Endometrial microvascular endothelial cells (primary cell): ENCODE data around the gene ANO6. TPM values are rescaled to one million over a fixed set of nuclear protein-coding genes. Genes with fewer than 3 reads are reported as not detected.

Source experiments
- in situ Hi-C: cut with HindIII; loops from 2 replicates; pipeline ENCODE4 v1.10.0; 2017; ENCODE audit warnings: low sequenced_read_pairs, low pct_unique_long_range_greater_than_20kb; ENCODE audit errors: inconsistent ontology term
- total RNA-seq: library from RNA; depleted of rRNA; stranded (reverse); fragments of >200 nt; gene quantifications from one replicate; pipeline ENCODE4 v1.2.3, GENCODE V29; 2015; ENCODE audit errors: inconsistent ontology term

The ANO6 gene
- total RNA-seq, 1 donor from 2014 or later = 38.2 TPM

GRCh38 chr12:45462506-45462905 lies 246.6 kb downstream of the ANO6 start:
- in situ Hi-C loops = no loop called here

- in situ Hi-C loops = no loop called here
Observed at GRCh38 chr12:45464699-45465098, 248.8 kb downstream of the ANO6 start.

GRCh38 chr12:45468751-45469615 lies 253.1 kb downstream of the ANO6 start:
- in situ Hi-C loops = no loop called here

GRCh38 chr12:45469902-45470301 lies 254.0 kb downstream of the ANO6 start:
- in situ Hi-C loops = no loop called here

- in situ Hi-C loops = no loop called here
Observed at GRCh38 chr12:45473636-45474035, 257.7 kb downstream of the ANO6 start.

GRCh38 chr12:45475594-45475993 lies 259.7 kb downstream of the ANO6 start:
- in situ Hi-C loops = no loop called here

GRCh38 chr12:45477526-45477925 lies 261.6 kb downstream of the ANO6 start:
- in situ Hi-C loops = no loop called here

GRCh38 chr12:45478931-45479330 lies 263.0 kb downstream of the ANO6 start:
- in situ Hi-C loops = no loop called here

GRCh38 chr12:45481746-45482145 lies 265.9 kb downstream of the ANO6 start:
- in situ Hi-C loops = no loop called here

- in situ Hi-C loops = no loop called here
Observed at GRCh38 chr12:45483571-45483970, 267.7 kb downstream of the ANO6 start.

Other genes starting within 250 kb of the ANO6 start
- gene DBX2, start 165.0 kb upstream of the ANO6 start, total RNA-seq = not detected